Measurements from ENCODE around the gene FAM98B. TPM values are rescaled to one million over a fixed set of nuclear protein-coding genes. Genes with fewer than 3 reads are reported as not detected.

The FAM98B gene
- total RNA-seq, 3 donors from 2014 or later (not counting 1 experiment from before 2014, with no cell fraction given): 27.5 to 34.0 (median 29.0) TPM

- Mint-ChIP-seq H3K4me1 (peaks cover 5 to 7% of the 10 kb centered on the region in 2 donors), H3K27ac (peak overlapping the region in 1 of 2 donors; percentile 9), H3K9me3 (no peaks in the 10 kb centered on the region), H3K4me3 (no peak overlapping the region), H3K27me3 (ENCODE audit: low read depth in 2 of 2) (no peaks in the 10 kb centered on the region), H3K36me3 (no peaks in the 10 kb centered on the region)
- WGBS (ENCODE audit: insufficient coverage): 98% methylated on average over 2 of the region's 2 CpGs
- DNase-seq (no peak), ATAC-seq (no peak)
- intact Hi-C loops (cut with micrococcal nuclease): loop anchor here (2.0 to 10.0 kb wide), 4 partner anchors 49 to 1109 kb away; partner anchors contain the start of genes RASGRP1 and THBS1
- no peaks in the 10 kb centered on the region for H3K27me3 ChIP-seq (ENCODE audit: control insufficient read depth, insufficient read depth, low read length)
- no peaks in the 10 kb centered on the region for H3K4me1 ChIP-seq (ENCODE audit: control insufficient read depth, insufficient read depth, low read length)
- no peak overlapping the region for H3K27ac ChIP-seq (ENCODE audit: low read length)
- peaks cover 33% of the 10 kb centered on the region for H3K36me3 ChIP-seq (ENCODE audit: control insufficient read depth, insufficient read depth, low read length)
- no peak overlapping the region for H3K4me3 ChIP-seq (ENCODE audit: low read length)
- no peaks in the 10 kb centered on the region for H3K9me3 ChIP-seq (ENCODE audit: control insufficient read depth, insufficient read depth, low read length)
- no peak for TF ChIP-seq CTCF (IDR thresholded peaks at IDR 0.05)
These were observed 21.4 kb downstream of the FAM98B start for GRCh38 chr15:38475361-38475760.

GRCh38 chr15:38476120-38476519 lies 22.2 kb downstream of the FAM98B start:
- no peaks in the 10 kb centered on the region for H3K36me3 Mint-ChIP-seq
- WGBS (ENCODE audit: insufficient coverage): no CpG with 5 or more reads among the region's 1 CpG
- peaks cover 7% of the 10 kb centered on the region in 2 donors for H3K4me1 Mint-ChIP-seq
- no peak for DNase-seq
- intact Hi-C loops (cut with micrococcal nuclease): loop anchor here (10.0 kb wide), 3 partner anchors 49 to 1109 kb away; partner anchors contain the start of genes RASGRP1 and THBS1
- TF ChIP-seq CTCF (IDR thresholded peaks at IDR 0.05): no peak
- no peak overlapping the region for H3K4me3 Mint-ChIP-seq
- Histone ChIP-seq H3K36me3 (ENCODE audit: control insufficient read depth, insufficient read depth, low read length) (peaks cover 36% of the 10 kb centered on the region), H3K4me1 (ENCODE audit: control insufficient read depth, insufficient read depth, low read length) (no peaks in the 10 kb centered on the region), H3K27me3 (ENCODE audit: control insufficient read depth, insufficient read depth, low read length) (no peaks in the 10 kb centered on the region), H3K27ac (ENCODE audit: low read length) (no peak overlapping the region), H3K4me3 (ENCODE audit: low read length) (no peak overlapping the region), H3K9me3 (ENCODE audit: control insufficient read depth, insufficient read depth, low read length) (no peaks in the 10 kb centered on the region)
- no peaks in the 10 kb centered on the region for H3K9me3 Mint-ChIP-seq
- H3K27ac Mint-ChIP-seq: peak overlapping the region in 1 of 2 donors; percentile 17
- no peak for ATAC-seq
- H3K27me3 Mint-ChIP-seq (ENCODE audit: low read depth in 2 of 2): no peaks in the 10 kb centered on the region

- 96% methylated on average over 4 of the region's 4 CpGs for WGBS (ENCODE audit: insufficient coverage)
- intact Hi-C loops (cut with micrococcal nuclease): loop anchor here (10.0 kb wide), 3 partner anchors 47 to 1107 kb away; partner anchors contain the start of genes RASGRP1 and THBS1
- no peaks in the 10 kb centered on the region for H3K27me3 ChIP-seq (ENCODE audit: control insufficient read depth, insufficient read depth, low read length)
- ATAC-seq (no peak), DNase-seq (no peak)
- TF ChIP-seq CTCF (IDR thresholded peaks at IDR 0.05): no peak
- Mint-ChIP-seq H3K4me1 (peaks cover 22% of the 10 kb centered on the region in 2 donors), H3K4me3 (no peak overlapping the region), H3K27me3 (ENCODE audit: low read depth in 2 of 2) (no peaks in the 10 kb centered on the region), H3K9me3 (no peaks in the 10 kb centered on the region), H3K27ac (no peak overlapping the region), H3K36me3 (no peaks in the 10 kb centered on the region)
- H3K4me3 ChIP-seq (ENCODE audit: low read length): no peak overlapping the region
- H3K4me1 ChIP-seq (ENCODE audit: control insufficient read depth, insufficient read depth, low read length): no peaks in the 10 kb centered on the region
- H3K27ac ChIP-seq (ENCODE audit: low read length): no peak overlapping the region
- H3K9me3 ChIP-seq (ENCODE audit: control insufficient read depth, insufficient read depth, low read length): no peaks in the 10 kb centered on the region
- H3K36me3 ChIP-seq (ENCODE audit: control insufficient read depth, insufficient read depth, low read length): peaks cover 31% of the 10 kb centered on the region
These were observed 23.7 kb downstream of the FAM98B start for GRCh38 chr15:38477637-38478036.

GRCh38 chr15:38479266-38479665 lies 25.3 kb downstream of the FAM98B start:
- Histone ChIP-seq H3K4me1 (ENCODE audit: control insufficient read depth, insufficient read depth, low read length) (no peaks in the 10 kb centered on the region), H3K4me3 (ENCODE audit: low read length) (no peak overlapping the region), H3K36me3 (ENCODE audit: control insufficient read depth, insufficient read depth, low read length) (peaks cover 32% of the 10 kb centered on the region), H3K9me3 (ENCODE audit: control insufficient read depth, insufficient read depth, low read length) (no peaks in the 10 kb centered on the region), H3K27me3 (ENCODE audit: control insufficient read depth, insufficient read depth, low read length) (no peaks in the 10 kb centered on the region), H3K27ac (ENCODE audit: low read length) (no peak overlapping the region)
- H3K9me3 Mint-ChIP-seq: no peaks in the 10 kb centered on the region
- H3K27ac Mint-ChIP-seq: no peak overlapping the region
- H3K27me3 Mint-ChIP-seq (ENCODE audit: low read depth in 2 of 2): no peaks in the 10 kb centered on the region
- no peak for ATAC-seq
- no peak for TF ChIP-seq CTCF (IDR thresholded peaks at IDR 0.05)
- peaks cover 22% of the 10 kb centered on the region in 2 donors for H3K4me1 Mint-ChIP-seq
- DNase-seq: no peak
- no peak overlapping the region for H3K4me3 Mint-ChIP-seq
- H3K36me3 Mint-ChIP-seq: no peaks in the 10 kb centered on the region
- intact Hi-C loops (cut with micrococcal nuclease): loop anchor here (10.0 kb wide), 3 partner anchors 46 to 1106 kb away; partner anchors contain the start of genes RASGRP1 and THBS1

Measured in natural killer cell (primary cell).